Fibroblast of upper back skin (primary cell): ENCODE data around the gene SSB.
"Not testable (repeated sequence)": the region's sequence is repeated elsewhere in the genome, so short reads cannot be mapped to it uniquely, and the experiment has no call there.

Experiments used
- DNase-seq: peaks from one replicate; pipeline ENCODE4 v3.0.0-alpha.2; 2013

SSB gene

GRCh38 chr2:169798718-169799592 lies at the start of gene SSB:
TSS of gene SSB (plus strand) at chr2:169798871. CDS start at chr2:169800961, 2,090 bp downstream.
- peak; percentile 93 for DNase-seq

GRCh38 chr2:169752752-169753151 lies 45.9 kb upstream of the SSB start:
- no peak for DNase-seq

GRCh38 chr2:169755083-169755870 lies 43.4 kb upstream of the SSB start:
- no peak for DNase-seq

GRCh38 chr2:169756342-169756741 lies 42.3 kb upstream of the SSB start:
- no peak for DNase-seq

- peak; percentile 11 for DNase-seq
Measured at GRCh38 chr2:169757356-169757755, 41.3 kb upstream of the SSB start.

GRCh38 chr2:169757778-169758177 lies 40.9 kb upstream of the SSB start:
- DNase-seq: no peak

GRCh38 chr2:169759987-169760386 lies 38.7 kb upstream of the SSB start:
- DNase-seq: no peak

GRCh38 chr2:169760798-169761197 lies 37.9 kb upstream of the SSB start:
- DNase-seq: not testable (repeated sequence)

- no peak for DNase-seq
Measured at GRCh38 chr2:169761251-169761969, 37.3 kb upstream of the SSB start.

- DNase-seq: no peak
Measured at GRCh38 chr2:169761970-169762292, 36.7 kb upstream of the SSB start.

GRCh38 chr2:169765523-169765922 lies 33.1 kb upstream of the SSB start:
- peak; percentile 77 for DNase-seq

- DNase-seq: peak; percentile 50
Measured at GRCh38 chr2:169767243-169767888, 31.3 kb upstream of the SSB start.

GRCh38 chr2:169768262-169768995 lies 30.2 kb upstream of the SSB start:
- DNase-seq: no peak

GRCh38 chr2:169771021-169771420 lies 27.6 kb upstream of the SSB start:
- no peak for DNase-seq

- DNase-seq: no peak
Measured at GRCh38 chr2:169771612-169772011, 27.1 kb upstream of the SSB start.

GRCh38 chr2:169772651-169773050 lies 26.0 kb upstream of the SSB start:
- DNase-seq: no peak

- no peak for DNase-seq
Measured at GRCh38 chr2:169775354-169775753, 23.3 kb upstream of the SSB start.

GRCh38 chr2:169775765-169776164 lies 22.9 kb upstream of the SSB start:
- peak; percentile 33 for DNase-seq

- peak; percentile 66 for DNase-seq
Measured at GRCh38 chr2:169776252-169776761, 22.4 kb upstream of the SSB start.

GRCh38 chr2:169778446-169778845 lies 20.2 kb upstream of the SSB start:
- no peak for DNase-seq

GRCh38 chr2:169781249-169782013 lies 17.2 kb upstream of the SSB start:
- DNase-seq: no peak
